Measurements from ENCODE around the gene BPIFB2.

BPIFB2 gene

DNA sequence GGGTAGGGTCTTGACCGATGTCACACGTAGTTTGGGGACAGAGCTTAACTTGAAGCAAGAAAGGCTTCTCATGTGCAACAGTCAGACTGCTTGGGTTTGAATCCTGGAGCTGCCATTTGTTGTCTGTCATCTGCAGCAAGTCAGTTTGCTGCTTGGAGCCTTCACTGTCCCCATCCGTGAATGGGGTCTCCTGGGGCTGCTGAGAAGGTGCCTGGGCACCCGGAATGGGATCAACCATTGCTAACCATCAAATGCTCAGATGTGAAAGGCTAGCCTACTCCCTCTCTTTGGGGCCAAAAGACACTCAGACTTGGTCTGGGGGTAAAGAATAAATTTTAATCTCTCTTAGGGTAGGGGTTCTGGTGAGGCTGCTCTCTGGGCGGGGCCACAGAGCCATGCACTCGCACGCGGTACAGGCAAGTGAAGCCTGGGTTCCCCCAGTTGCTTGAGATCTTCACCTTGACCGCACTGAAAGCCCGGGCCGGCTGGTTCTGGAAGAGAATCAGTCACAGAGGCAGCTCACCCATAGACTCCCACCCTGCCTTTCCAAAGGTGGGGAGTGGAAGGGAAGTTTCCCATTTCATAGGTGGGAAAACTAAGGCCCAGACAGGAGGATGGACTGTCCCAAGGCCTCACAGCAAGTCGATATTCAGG lies 23.9 kb upstream of the BPIFB2 start:
- FAIRE-seq (no peak), DNase-seq (ENCODE audit: extremely low spot score, insufficient read length, low read depth) (no peak)

DNA sequence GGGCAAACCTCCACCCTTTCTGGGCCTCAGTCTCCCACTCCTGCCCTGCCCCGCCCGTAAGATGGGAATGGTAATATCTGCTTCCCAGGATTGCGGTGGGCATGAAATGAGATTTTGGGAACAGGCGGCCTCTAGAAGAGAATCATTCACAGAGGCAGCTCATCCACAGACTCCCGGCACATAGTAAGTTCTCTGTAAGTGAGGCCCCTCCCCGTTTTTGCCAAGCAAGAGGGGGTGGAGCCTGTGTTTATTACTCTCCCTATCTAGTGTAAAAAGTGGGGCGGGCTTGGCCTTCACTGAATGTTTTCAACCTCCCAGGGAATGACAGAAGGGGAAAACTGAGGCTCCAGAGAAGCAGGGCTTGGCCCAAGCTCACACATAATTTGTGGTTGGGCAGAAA lies 23.3 kb upstream of the BPIFB2 start:
- DNase-seq (ENCODE audit: extremely low spot score, insufficient read length, low read depth): no peak

DNA sequence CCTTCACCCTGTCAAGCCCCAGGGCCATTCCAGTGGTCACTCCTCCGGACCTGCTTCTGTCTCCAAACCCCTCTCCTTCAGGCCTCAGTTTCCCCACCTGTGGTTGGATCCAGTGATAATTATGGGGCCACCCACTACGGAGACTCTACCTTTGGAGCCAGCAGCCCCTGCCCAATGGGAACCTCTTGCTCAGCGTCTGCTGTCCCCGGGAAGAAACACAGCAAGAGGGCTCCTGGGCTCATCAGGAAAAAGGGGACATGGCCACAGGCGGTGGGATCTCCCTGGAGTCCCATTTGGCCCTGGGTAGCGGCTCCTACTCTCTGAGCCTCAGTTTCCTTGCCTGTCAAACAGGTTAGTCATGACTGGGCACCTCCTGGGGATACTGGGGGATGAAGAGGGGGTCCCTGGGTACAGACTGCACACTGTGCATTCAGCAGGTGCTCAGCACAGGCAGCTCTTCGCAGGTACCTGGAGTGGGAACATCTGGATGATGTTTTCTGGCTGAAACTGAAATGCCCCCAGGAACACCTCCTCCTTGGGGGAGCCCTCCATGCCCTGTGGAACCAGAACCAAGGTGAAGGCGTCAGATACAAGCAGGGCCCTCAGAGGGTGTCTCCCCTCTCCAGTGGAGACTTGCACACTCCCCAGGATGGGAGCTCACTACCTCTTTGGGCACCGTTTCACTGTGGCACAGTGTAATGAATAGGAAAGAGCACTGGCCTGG lies 22.7 kb upstream of the BPIFB2 start:
- no peak for DNase-seq (ENCODE audit: extremely low spot score, insufficient read length, low read depth)
- FAIRE-seq: no peak

More for the DNA sequence above, 23.3 kb upstream of the BPIFB2 start:
- no peak for FAIRE-seq

DNA sequence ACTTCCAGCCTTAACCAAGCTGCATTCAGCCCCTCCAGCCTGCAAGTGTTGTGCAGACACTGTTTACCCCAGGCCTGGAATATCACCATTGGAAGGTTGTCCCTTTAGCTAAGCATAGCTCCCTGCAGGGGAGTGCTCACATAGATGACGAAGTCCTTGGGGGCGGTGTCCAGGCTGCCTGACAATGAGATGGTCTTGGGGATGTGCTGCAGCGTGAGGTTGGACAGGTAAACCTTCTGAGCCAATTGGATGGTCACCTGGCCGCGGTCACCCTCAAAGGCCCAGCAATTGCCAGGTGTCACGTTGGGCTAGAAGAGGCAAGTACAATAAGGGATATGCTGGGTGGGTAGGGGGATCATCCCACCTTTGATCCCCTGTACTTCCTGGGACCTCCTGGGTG lies 21.9 kb upstream of the BPIFB2 start:
- FAIRE-seq (no peak), DNase-seq (ENCODE audit: extremely low spot score, insufficient read length, low read depth) (no peak)

DNA sequence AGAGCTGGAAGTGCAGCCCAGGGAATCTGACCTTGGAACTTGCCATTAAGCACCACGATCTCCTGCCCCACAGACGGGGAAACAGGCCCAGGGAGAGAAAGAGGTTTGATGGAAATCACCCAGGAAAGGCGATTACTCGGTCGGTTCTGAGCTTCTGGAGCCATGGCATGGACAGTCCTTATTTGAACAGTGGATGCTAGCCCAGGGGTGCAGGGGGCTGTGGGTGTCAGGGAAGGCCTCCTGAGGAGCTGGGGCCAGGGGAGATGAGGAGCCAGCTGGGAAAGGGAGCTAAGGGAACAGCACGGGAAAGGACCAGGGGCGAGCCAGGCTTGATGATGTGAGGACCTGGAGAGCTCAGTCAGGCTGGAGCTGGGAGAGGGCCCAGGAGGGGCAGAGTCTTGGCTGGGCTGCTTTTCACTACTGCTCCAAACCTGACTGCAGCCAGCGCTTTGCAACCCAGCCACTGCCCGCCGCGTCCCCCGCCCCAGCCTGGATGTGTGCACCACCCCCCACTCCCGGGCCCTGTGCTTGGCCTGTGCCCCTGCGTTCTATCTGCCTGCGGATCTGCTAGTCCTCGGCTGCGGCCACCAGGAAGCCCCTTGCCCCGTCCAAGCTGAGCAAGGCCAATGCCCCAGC lies 21.1 kb upstream of the BPIFB2 start:
- FAIRE-seq (no peak), DNase-seq (ENCODE audit: extremely low spot score, insufficient read length, low read depth) (no peak)

DNA sequence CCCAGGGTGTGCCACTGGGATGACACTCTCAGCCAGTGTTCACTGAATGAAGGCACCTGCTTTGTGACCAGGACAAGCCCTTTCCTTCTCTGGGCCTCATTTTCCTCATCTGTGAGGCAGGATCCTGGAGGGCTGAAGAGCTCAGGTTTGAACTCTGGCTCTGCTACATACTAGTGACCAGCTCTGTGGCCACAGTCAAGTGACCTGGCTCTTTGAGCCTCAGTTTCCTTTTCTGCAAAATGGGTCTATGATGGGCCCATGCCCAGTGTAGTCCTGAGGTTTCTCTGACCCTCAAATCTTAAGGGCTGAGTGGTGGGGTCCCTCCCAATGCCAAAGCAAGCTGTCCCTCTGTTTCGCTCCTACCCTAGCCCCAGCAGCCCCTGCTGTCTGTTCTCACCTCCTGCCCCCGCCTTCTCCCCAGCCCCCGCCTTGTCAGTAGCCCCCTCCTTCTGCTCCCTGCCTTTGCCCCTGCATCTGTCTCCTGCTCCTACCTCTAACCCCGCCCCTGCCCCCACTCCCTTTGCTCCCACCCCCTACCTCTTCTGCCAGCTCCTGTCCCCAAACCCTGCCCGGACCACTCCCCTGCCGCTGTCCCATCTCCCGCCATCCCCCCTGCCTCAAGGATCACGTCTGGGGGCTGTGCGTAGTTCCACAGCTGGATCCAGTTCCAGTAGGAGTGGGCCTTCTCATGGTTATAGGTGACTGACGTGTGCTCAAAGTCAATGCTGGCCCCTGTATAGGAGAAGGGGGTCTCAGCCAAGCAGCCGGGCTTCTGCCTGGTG lies 20.3 kb upstream of the BPIFB2 start:
- FAIRE-seq: no peak
- DNase-seq (ENCODE audit: extremely low spot score, insufficient read length, low read depth): no peak

DNA sequence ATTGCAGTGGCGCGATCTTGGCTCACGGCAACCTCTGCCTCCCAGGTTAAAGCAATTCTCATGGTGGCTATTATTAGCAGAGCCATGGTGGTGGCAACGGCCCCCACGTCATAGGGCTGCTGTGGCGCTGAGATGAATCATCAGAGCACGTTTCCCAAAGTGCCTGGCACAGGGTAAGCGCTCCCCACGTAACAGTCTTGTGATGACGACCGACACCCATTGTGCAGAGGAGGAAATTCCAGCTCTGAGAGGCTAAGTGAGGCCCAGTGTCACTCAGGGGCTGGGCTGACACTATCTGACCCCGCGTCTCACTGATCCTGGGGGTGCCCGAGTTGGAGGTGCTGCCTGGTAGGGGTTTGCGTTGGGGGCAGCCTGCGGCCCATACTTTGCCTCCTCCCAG lies 19.5 kb upstream of the BPIFB2 start:
- FAIRE-seq: no peak
- DNase-seq (ENCODE audit: extremely low spot score, insufficient read length, low read depth): no peak

DNA sequence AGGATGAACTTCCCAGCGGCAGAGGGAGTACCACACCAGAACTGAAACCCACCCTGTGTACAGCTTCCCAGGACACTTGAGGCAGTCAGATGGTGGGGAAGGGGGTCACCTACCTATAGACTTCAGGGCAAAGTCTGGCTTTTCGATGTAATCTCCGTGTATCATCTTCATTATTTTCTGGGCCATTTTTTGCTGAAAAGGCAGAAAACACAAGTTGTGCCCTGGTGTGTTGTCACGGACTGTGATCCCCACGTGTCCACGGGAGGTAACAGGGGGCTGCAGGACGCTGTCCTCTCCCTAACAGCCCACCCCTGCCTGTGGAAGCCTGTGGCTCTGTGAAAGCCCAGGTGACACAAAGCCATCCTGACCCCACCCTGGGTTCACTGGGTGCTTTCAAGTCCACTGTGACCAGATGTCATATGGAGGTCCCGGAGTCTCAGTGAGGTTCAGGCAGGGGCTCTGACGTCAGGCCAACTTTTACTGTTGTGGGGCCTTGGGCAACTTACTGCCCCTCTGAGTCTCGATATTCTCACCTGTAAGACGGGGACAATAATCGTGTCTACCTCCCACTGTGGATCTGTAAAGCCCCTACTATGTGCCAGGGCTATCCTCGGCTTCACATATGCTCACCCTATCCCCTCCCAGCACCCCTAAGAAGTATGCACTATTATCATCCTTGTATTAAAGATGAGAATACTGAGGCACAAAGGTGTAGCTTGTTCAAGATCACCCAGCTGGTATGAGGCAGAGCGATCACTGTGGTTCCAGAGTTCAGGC lies 17.8 kb upstream of the BPIFB2 start:
- FAIRE-seq (no peak), DNase-seq (ENCODE audit: extremely low spot score, insufficient read length, low read depth) (no peak)

DNA sequence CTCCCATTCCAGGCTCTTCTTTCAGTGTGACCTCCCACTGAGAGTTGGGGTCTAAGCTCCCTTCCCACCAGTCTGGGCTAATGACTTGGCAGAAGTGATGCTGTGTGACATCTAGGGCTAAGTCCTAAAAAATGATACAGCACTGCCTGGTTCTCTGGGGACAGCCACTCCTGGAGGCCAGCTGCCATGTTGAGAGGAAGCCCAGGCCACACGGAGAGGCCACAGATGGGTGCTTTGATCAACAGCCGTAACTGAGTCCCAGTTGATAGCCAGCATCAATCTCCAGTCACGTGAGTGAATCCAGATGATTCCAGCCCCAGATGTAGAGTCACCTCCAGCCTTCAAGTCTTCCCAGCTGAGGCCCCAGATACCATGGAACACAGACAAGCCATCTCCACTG lies 17.1 kb upstream of the BPIFB2 start:
- DNase-seq (ENCODE audit: extremely low spot score, insufficient read length, low read depth) (no peak), FAIRE-seq (no peak)

DNA sequence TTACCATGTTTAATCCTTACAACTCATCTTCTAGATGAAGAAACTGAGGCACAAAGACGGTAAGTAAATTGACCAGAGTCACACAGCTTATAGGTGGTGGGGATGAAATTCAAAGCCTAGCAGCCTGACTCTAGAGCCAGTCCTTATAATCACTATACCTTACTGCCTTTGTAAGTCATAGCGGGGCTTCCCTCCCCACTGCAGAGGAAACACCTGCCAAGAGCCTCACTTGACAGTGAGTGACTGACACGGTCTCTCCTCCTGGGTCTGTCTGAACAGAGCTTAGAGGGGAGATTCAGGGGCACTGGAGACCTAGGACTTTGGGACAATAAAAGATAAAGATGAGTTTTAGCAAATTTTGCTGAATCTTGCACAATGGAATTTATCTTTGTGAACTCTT lies 16.1 kb upstream of the BPIFB2 start:
- DNase-seq (ENCODE audit: extremely low spot score, insufficient read length, low read depth): no peak
- FAIRE-seq: no peak

DNA sequence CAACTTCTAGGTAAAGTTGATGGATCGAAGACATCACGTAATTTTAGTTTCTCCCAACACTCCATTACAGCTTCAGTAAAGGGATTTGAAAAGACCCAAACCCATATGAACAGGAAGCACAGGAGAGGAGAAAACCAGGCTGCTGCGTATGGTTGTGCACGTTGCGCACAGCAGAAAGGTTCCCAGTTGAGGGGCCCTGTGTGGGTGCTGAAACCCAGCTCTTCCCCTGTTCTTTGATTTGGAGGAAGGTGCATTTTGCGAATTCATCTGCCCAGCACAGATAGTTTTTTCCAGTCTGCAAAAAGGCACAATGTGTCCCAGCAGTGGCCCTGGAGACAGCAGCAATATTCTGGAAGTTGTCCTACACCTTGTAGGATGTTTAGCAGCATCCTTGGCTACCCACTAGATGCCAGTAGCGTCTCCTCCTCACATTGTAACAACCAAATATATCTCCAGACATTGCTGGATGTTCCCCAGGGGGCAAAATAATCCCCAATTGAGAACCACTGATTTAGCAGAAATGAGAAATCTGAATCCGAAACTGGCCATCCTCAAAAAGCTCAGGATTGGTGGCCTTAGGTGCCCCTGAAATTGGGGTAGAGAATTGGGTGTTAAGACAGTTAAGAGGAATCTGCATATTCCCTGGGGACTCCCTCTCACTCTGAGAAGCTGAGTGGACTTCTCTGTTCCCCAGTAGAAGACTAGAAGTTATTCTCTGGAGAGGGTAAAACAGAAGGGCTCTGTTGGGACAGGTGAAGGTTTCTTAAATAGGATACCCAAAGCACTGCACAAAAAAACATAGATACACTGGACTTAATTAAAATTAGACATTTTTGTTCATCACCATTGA lies 15.5 kb upstream of the BPIFB2 start:
- no peak for FAIRE-seq
- DNase-seq (ENCODE audit: extremely low spot score, insufficient read length, low read depth): no peak

DNA sequence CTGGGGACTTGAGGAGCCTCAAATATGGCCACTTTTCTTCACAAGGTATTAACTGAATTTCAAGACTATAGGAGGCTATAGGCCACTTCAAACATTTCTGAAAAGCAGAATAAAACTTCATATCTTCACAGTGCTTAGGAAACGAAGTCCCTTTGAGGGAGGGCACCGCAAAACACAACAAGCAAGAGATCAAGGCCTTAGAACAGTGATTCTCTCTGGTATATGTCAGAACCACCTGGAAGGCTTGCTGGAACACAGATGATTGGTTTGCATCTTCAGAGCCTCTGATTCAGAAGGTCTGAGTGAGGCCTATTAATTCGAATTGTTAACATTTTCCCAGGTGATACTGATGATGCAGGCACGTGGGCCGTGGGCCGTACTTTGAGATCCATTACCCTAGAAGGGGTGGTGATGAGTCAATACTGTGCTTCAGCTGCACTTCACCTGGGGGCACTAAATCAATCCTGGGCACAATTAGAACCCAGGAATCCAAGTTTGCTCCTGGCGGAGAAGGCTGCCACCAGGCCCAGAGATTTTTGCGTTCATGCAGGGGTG lies 13.9 kb upstream of the BPIFB2 start:
- no peak for FAIRE-seq
- no peak for DNase-seq (ENCODE audit: extremely low spot score, insufficient read length, low read depth)

DNA sequence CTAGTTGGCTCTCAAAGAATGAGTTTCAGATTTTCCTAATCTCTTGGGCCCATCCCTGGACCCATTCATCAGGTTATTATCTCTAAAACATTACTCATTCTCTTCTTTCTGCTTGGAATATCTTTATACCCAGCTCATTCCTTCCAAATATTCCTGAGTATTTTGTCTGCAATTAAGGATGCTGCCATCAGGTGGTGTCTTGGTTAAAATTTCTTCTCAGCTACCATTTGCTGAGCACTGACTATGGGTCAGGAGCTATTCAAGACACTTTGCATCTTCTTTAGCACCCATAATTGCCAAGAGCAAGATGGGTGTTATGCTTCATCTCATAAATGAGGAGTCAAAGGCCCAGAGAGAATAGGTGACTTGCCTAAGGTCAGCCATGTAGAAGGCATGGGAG lies 11.7 kb upstream of the BPIFB2 start:
- FAIRE-seq (no peak), DNase-seq (ENCODE audit: extremely low spot score, insufficient read length, low read depth) (no peak)

DNA sequence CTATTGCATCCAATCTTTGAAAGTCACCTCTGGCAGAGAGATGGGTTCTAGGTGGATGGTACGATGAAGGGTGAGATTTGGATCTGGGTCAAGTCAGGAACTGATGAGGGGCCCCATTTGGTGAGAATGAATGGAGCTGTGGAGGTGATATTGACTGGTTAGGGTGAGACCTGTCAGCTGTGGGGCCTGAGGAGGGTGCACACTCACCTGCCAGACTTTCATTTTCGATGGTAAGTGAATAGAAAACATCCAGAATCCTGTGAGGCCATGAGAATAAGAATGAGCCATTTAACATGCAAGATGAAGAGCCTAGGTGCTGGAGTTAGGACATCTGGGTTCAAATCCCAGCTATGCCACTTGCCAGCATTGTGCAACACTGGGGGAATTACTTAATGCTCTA lies 10.1 kb upstream of the BPIFB2 start:
- peak; percentile 64 for FAIRE-seq

DNA sequence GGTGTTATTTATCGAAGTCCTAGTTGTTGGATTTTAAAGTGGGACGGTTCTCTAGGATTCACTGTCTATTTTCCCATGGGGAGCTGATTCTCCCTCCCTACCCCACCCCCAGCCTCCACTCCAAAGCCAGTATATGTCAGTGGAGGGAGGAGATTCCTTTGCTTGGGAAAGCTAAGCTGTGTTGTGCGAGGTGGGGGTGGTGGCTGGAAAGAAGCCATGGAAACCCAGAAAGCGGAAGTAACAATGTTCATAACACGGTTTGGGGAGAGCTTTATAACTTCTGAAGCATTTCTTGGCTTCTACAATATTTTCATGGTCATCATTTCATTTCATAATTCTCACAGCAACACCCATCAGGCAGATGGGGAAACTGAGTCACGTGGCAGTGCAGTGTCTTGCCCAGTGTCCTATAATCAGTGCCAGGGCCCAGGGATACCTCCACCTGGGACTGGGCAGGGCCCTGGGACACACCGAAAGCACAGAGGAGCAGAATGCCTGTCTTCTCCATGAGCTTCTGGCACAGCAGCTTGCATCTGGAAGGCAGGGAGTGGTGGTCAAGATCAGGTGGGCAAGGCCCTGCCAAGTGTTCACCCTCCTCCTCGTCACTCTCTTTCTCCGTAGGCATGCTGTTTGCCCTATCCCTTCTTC lies 7.8 kb upstream of the BPIFB2 start:
- DNase-seq (ENCODE audit: extremely low spot score, insufficient read length, low read depth): no peak

More for the DNA sequence above, 10.1 kb upstream of the BPIFB2 start:
- DNase-seq (ENCODE audit: extremely low spot score, insufficient read length, low read depth): no peak

DNA sequence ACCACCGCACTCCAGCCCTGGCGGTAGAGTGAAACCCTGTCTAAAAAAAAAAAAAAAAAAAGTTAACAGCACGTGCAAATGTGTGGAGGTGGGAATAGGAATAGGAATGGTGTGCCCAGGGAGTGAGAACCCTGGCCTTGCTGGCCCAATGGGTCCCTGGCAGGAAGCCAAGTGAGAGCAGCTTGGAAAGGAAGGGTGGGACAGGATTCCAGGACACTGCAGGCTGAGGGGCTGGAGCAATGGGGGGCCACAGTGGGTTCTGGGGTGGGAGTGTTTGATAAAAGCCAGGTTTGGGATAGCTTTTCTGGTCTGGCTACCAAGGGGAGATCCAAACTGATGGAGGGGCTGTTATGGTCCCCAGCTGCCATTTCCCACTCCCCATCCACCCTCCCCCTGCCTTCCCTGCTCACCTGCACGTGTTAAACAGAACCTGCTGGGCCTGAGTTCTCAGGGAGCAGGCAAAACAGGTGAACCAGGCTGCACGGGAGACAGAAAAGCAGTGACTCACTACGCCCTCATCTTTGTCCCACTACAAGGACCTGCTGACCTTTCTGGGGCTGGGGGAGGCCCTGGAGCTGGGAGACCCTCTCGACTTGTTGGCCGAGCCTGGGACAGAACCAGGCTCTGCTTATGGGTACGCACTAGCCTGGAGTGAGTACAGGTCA lies 6.6 kb upstream of the BPIFB2 start:
- no peak for DNase-seq (ENCODE audit: extremely low spot score, insufficient read length, low read depth)
- FAIRE-seq: no peak

More for the DNA sequence above, 7.8 kb upstream of the BPIFB2 start:
- no peak for FAIRE-seq

DNA sequence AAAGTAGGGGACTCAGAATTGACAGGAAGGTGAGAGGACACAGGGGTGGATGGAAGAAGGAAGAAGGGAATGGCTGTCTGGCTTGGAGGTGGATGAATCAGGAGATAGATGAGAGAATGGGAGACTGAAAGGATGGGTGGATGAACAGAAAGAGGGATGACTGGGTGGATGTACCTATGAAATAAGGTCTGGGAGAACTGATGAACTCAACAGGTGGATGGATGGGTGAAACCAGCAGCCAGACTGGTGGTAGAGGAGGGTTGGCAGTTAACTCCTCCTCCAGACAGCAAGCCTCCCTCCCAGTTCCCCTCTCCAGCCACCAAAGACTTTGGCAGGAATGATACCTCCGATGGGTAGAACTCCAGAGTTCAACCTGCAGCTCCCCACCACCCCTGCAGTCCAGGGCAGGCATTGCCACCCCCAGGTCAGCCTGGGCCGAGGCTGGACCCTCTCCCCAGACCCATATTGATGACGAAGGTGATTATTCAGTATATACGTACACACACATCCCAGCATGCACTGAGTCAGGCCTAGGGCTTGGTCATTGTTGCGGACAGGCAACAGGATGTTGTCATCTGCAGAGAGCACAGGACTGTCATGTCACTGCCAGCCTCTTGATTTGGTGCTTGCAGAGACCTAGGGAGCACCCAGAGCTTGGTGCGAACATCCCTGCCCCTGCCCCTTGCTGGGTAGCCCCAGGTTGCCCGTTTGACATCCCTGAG lies 5.3 kb upstream of the BPIFB2 start:
- DNase-seq (ENCODE audit: extremely low spot score, insufficient read length, low read depth) (no peak), FAIRE-seq (no peak)
